Transverse colon (tissue), 4 donors: ENCODE data around the gene ST3GAL3.

Source experiments
- CTCF ChIP-seq, 5 experiments: fragments of 200-600 bp in 3 of 5; fragments of 450-650 bp in 2 of 5; sonication (generic) in 3 of 5; IDR thresholded peaks; 1 replicate in 2 of 5; 2 replicates in 3 of 5; pipeline ENCODE4 v1.5.1; 2016 to 2017; ENCODE audit warnings: antibody characterized with exemption in 5 of 5, inconsistent platforms in 3 of 5, mild to moderate bottlenecking in 2 of 5, moderate library complexity in 1 of 5
- POLR2AphosphoS5 ChIP-seq, 3 donors: sonication (generic); formaldehyde crosslinking; IDR thresholded peaks; one replicate each; pipeline ENCODE4 v1.6.1; 2016; ENCODE audit warnings: antibody characterized with exemption in 3 of 3

GRCh38 chr1:43866201-43866600 lies 158.9 kb downstream of the ST3GAL3 start:
- TF ChIP-seq POLR2AphosphoS5 (IDR thresholded peaks at IDR 0.05) (no peak), CTCF (IDR thresholded peaks at IDR 0.05) (no peak)
